Measurements from ENCODE around the gene NFATC1.

Gene NFATC1

GRCh38 chr18:79442508-79443221 lies 46.9 kb downstream of the NFATC1 start:
- TF ChIP-seq CTCF (IDR thresholded peaks at IDR 0.05; ENCODE audit: low read depth, low read length, missing control alignments), result no peak
- no peak overlapping the region for H3K4me3 ChIP-seq (ENCODE audit: low read depth, low read length)
- DNase-seq (ENCODE audit: low read depth), result no peak

GRCh38 chr18:79445221-79445620 lies 49.5 kb downstream of the NFATC1 start:
- no peak for TF ChIP-seq CTCF (IDR thresholded peaks at IDR 0.05; ENCODE audit: low read depth, low read length, missing control alignments)
- DNase-seq (ENCODE audit: low read depth), result no peak
- no peak overlapping the region for H3K4me3 ChIP-seq (ENCODE audit: low read depth, low read length)

- no peak for TF ChIP-seq CTCF (IDR thresholded peaks at IDR 0.05; ENCODE audit: low read depth, low read length, missing control alignments)
- H3K4me3 ChIP-seq (ENCODE audit: low read depth, low read length), result no peak overlapping the region
- no peak for DNase-seq (ENCODE audit: low read depth)
Measured at GRCh38 chr18:79445696-79446561, 50.2 kb downstream of the NFATC1 start.

- TF ChIP-seq CTCF (IDR thresholded peaks at IDR 0.05; ENCODE audit: low read depth, low read length, missing control alignments), result no peak
- H3K4me3 ChIP-seq (ENCODE audit: low read depth, low read length), result no peak overlapping the region
- DNase-seq (ENCODE audit: low read depth), result no peak
Measured at GRCh38 chr18:79446931-79447330, 51.2 kb downstream of the NFATC1 start.

GRCh38 chr18:79447703-79448367 lies 52.1 kb downstream of the NFATC1 start:
- no peak for DNase-seq (ENCODE audit: low read depth)
- no peak for TF ChIP-seq CTCF (IDR thresholded peaks at IDR 0.05; ENCODE audit: low read depth, low read length, missing control alignments)
- H3K4me3 ChIP-seq (ENCODE audit: low read depth, low read length), result no peak overlapping the region

- TF ChIP-seq CTCF (IDR thresholded peaks at IDR 0.05; ENCODE audit: low read depth, low read length, missing control alignments), result no peak
Measured at GRCh38 chr18:79448621-79449020, 52.9 kb downstream of the NFATC1 start.

More at GRCh38 chr18:79448621-79449020, 52.9 kb downstream of the NFATC1 start:
- no peak overlapping the region for H3K4me3 ChIP-seq (ENCODE audit: low read depth, low read length)
- DNase-seq (ENCODE audit: low read depth), result no peak
